ENCODE results near the gene CAPN1.

GRCh38 chr11:65170058-65170534 is 11.6 kb upstream of the CAPN1 start, which contains the start of gene SPDYC:
- TF ChIP-seq CTCF (conservative IDR thresholded peaks at IDR 0.05; ENCODE audit: low read depth, low read length) (no peak), POLR2A (IDR thresholded peaks at IDR 0.05; ENCODE audit: low read depth, low read length) (no peak), ELK1 (IDR thresholded peaks at IDR 0.05; ENCODE audit: borderline replicate concordance, low read depth, low read length) (no peak), RCOR1 (IDR thresholded peaks at IDR 0.05; ENCODE audit: insufficient replicate concordance, low read length) (no peak), USF2 (IDR thresholded peaks at IDR 0.05; ENCODE audit: low read depth, low read length) (no peak), MAFK (IDR thresholded peaks at IDR 0.05; ENCODE audit: low read depth, low read length) (no peak), SMC3 (IDR thresholded peaks at IDR 0.05; ENCODE audit: low read depth, low read length) (no peak), CEBPB (IDR thresholded peaks at IDR 0.05; ENCODE audit: low read depth, low read length) (no peak), RAD21 (IDR thresholded peaks at IDR 0.05; ENCODE audit: low read length) (no peak), CHD1 (IDR thresholded peaks at IDR 0.05; ENCODE audit: low read depth, low read length) (no peak), BHLHE40 (IDR thresholded peaks at IDR 0.05; ENCODE audit: low read depth, low read length) (no peak), MXI1 (IDR thresholded peaks at IDR 0.05; ENCODE audit: borderline replicate concordance, low read depth, low read length) (no peak), FOS (IDR thresholded peaks at IDR 0.05; ENCODE audit: low read depth, low read length) (no peak)
